Adrenal gland (tissue), 12 donors: ENCODE results near the gene ALB. TPM values are rescaled to one million over a fixed set of nuclear protein-coding genes. Genes with fewer than 3 reads are reported as not detected.

Experiments
- DNase-seq, 7 donors: peaks; one replicate each; pipeline ENCODE4 v3.0.0-alpha.2; 2019 to 2020
- H3K27ac ChIP-seq, 5 donors: fragments of 200-600 bp; sonication (generic) in 4 of 5; 1 replicate in 3 of 5; 2 replicates in 2 of 5; pipeline versions ENCODE4 v1.5.1 to v1.8.0; 2016 to 2020; ENCODE audit warnings: mild to moderate bottlenecking in 1 of 5
- H3K27me3 ChIP-seq: fragments of 200-600 bp; 2 replicates; pipeline ENCODE4 v1.8.0; 2021
- H3K36me3 ChIP-seq, 2 donors: fragments of 200-600 bp; replicated peaks in 1 of 2; 1 replicate in 1 of 2; 2 replicates in 1 of 2; pipeline versions ENCODE4 v1.5.1 to v1.8.0; 2018 to 2022
- H3K4me1 ChIP-seq, 2 donors: fragments of 200-600 bp; replicated peaks in 1 of 2; 1 replicate in 1 of 2; 2 replicates in 1 of 2; pipeline versions ENCODE4 v1.5.1 to v1.8.0; 2018 to 2021
- H3K4me3 ChIP-seq, 4 donors: fragments of 200-600 bp; sonication (generic) in 3 of 4; one replicate each; pipeline ENCODE4 v1.5.1; 2016 to 2018
- H3K9me3 ChIP-seq, 3 donors: fragments of 200-600 bp; sonication (generic) in 1 of 3; replicated peaks in 1 of 3; 1 replicate in 2 of 3; 2 replicates in 1 of 3; pipeline versions ENCODE4 v1.5.1 to v1.8.0; 2016 to 2021
- POLR2A ChIP-seq, 2 donors: fragments of 450-650 bp; IDR thresholded peaks; one replicate each; pipeline ENCODE4 v1.6.1; 2017; ENCODE audit warnings: antibody characterized with exemption in 2 of 2, mild to moderate bottlenecking in 2 of 2, moderate library complexity in 1 of 2
- WGBS, 4 donors: extraction: QIAGEN DNeasy Blood & Tissue Kit in 2 of 4; methylation state at CpG; one replicate each; pipeline versions ENCODE4 v1.1.5 to v1.1.7; 2013 to 2017; 5-methylcytosine and 5-hydroxymethylcytosine counted together
- intact Hi-C, 2 donors: fragments of 100-400 bp; cut with DNase I; formaldehyde crosslinking; loops; one replicate each; pipeline versions ENCODE4 v1.14.1 to v1.15.0; 2022 to 2023
- polyA plus RNA-seq, 3 donors: library from polyadenylated mRNA; stranded (reverse); fragments of 200-250 nt in 2 of 3; fragments of 350-450 nt in 1 of 3; fragmentation: Illumina TruSeq in 1 of 3; extraction: RNeasy Lipid Tissue Mini Kit (QIAGEN cat#74804) in 1 of 3; gene quantifications; one replicate each; pipeline ENCODE4 v1.2.3, GENCODE V29; 2013 to 2014
- total RNA-seq, 9 donors: library from RNA; depleted of rRNA in 4 of 9; stranded (reverse); fragments of >200 nt in 4 of 9; fragments of 120-200 nt in 1 of 9; fragmentation: NEBNext Ultra II Directional in 1 of 9; extraction: Animal tissue kit (Norgen Biotek cat#: 25700) in 1 of 9; gene quantifications; one replicate each; pipeline versions ENCODE4 v1.1.0 to v1.2.4, GENCODE V29; 2013 to 2023
- TF ChIP-seq, protein P1 (sequence below), 6 experiments: fragments of 450-650 bp in 4 of 6; fragments of 200-600 bp in 2 of 6; sonication (generic) in 1 of 6; IDR thresholded peaks; 1 replicate in 5 of 6; 2 replicates in 1 of 6; pipeline versions ENCODE4 v1.5.1 to v1.8.0; 2016 to 2021; ENCODE audit warnings: antibody characterized with exemption in 6 of 6, mild to moderate bottlenecking in 2 of 6, moderate library complexity in 1 of 6
- donor health status: healthy with polysubstance abuse.
- donor health status: Bipolar disorder and iron deficiency.
- donor health status: DM: yes; HTN: yes; CAD: no.
- donor health status: DM: no; HTN: no; CAD: no.
- donor health status: DM: no; HTN: no; CAD: no.
- donor health status: DM: yes; HTN: yes; CAD: no.

Gene ALB
- total and polyA plus RNA-seq, 12 donors, result 0.61 to 38.5 (median 5.3) TPM; not detected in 3

DNA sequence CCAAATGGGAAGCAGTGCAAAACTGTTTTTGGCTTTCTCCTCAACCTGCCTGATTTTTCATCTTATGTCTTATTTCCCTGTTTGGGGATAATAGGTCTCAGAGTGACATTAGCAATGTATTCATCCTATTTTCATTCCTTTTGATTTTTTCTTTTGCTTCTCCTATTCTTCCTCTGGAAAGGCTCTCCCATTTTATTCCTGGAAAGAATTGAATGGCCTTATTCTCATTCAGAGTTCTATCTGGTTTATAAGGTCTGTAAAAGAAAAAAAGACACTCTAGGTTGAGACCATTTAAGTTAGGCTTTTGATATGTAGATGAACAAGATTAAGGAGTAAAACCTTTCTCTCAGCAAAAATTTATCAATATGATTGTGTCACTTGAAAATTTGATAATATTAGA is 27.8 kb upstream of the ALB start:
- Histone ChIP-seq H3K4me1 (no peaks in the 10 kb centered on the region), H3K27me3 (no peaks in the 10 kb centered on the region), H3K9me3 (no peaks in the 10 kb centered on the region), H3K27ac (no peak overlapping the region), H3K4me3 (no peak overlapping the region), H3K36me3 (no peaks in the 10 kb centered on the region)
- TF ChIP-seq, protein P1, sequence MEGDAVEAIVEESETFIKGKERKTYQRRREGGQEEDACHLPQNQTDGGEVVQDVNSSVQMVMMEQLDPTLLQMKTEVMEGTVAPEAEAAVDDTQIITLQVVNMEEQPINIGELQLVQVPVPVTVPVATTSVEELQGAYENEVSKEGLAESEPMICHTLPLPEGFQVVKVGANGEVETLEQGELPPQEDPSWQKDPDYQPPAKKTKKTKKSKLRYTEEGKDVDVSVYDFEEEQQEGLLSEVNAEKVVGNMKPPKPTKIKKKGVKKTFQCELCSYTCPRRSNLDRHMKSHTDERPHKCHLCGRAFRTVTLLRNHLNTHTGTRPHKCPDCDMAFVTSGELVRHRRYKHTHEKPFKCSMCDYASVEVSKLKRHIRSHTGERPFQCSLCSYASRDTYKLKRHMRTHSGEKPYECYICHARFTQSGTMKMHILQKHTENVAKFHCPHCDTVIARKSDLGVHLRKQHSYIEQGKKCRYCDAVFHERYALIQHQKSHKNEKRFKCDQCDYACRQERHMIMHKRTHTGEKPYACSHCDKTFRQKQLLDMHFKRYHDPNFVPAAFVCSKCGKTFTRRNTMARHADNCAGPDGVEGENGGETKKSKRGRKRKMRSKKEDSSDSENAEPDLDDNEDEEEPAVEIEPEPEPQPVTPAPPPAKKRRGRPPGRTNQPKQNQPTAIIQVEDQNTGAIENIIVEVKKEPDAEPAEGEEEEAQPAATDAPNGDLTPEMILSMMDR (IDR thresholded peaks at IDR 0.05), result no peak
- no peak for TF ChIP-seq POLR2A (IDR thresholded peaks at IDR 0.05)
- intact Hi-C loops, result no loop called here
- DNase-seq, result no peak

DNA sequence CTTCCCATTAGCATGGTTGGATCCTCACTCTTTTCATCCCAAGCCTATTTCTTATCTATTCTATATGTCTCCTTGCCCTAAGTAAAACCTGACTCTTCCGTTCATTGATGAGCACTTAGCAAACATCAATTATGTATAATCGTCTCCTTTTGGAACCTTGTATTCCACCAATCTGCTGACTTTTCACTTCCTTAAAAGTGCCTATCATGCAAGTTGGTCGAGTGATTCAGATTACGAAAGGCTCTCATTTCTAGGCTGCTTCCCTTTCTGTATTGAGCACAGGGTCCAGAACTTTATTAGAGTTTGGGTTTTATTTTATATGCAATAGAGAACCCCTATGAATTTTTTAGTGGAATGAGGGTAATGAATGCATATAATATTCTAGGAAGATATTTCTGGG is 27.1 kb upstream of the ALB start:
- no peak overlapping the region for H3K27ac ChIP-seq
- no peaks in the 10 kb centered on the region for H3K27me3 ChIP-seq
- TF ChIP-seq POLR2A (IDR thresholded peaks at IDR 0.05), result no peak
- TF ChIP-seq, protein P1 (IDR thresholded peaks at IDR 0.05), result no peak
- H3K4me3 ChIP-seq, result no peak overlapping the region
- H3K36me3 ChIP-seq, result no peaks in the 10 kb centered on the region
- H3K4me1 ChIP-seq, result no peaks in the 10 kb centered on the region
- 72 to 85% (median 79%) methylated on average over 4 of the region's 4 CpGs for WGBS, 4 donors
- no peaks in the 10 kb centered on the region for H3K9me3 ChIP-seq
- no peak for DNase-seq
- intact Hi-C loops, result no loop called here

DNA sequence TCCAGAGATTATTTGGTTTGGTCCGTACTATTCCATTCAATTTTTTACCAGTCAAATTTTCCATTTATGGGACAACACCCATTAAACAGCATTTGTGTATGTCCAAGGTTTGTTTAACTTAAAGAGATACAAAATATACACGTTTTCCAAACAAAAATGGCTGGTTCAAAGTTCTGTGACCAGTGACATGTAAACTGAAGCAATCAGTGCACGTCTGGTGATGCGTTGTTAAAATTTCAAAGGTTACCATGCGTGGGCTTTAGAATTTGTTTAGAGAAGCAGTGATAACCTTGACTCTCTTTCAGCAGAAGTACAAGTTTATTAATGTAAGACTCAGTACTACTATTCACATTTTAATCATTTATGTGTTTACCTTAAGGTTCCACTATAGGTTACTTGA is 25.2 kb upstream of the ALB start:
- TF ChIP-seq, protein P1 (IDR thresholded peaks at IDR 0.05), result no peak
- TF ChIP-seq POLR2A (IDR thresholded peaks at IDR 0.05), result no peak
- Histone ChIP-seq H3K27ac (no peak overlapping the region), H3K27me3 (no peaks in the 10 kb centered on the region), H3K4me1 (no peaks in the 10 kb centered on the region), H3K4me3 (no peak overlapping the region), H3K36me3 (no peaks in the 10 kb centered on the region), H3K9me3 (no peaks in the 10 kb centered on the region)
- intact Hi-C loops, result no loop called here
- 57 to 63% (median 58%) methylated on average over 5 of the region's 5 CpGs for WGBS, 4 donors
- DNase-seq, result no peak

DNA sequence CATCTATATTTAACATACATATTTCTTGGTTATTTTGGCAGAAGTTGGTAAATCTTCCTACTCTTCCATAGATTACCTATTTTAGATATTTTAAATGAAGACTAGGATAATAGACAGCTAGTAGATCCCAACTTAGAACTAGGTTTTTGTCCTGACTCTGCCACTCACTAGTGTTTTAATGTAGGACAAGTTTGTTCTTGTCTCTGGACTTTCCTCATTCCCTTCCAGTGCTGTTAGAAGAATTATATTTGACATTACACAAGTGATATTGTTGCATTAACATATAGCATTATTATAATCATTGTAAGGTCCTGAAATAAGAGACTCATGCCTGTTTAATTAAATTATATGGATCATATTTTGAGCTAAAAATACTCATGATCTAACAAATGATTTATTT is 24.1 kb upstream of the ALB start:
- Histone ChIP-seq H3K9me3 (no peaks in the 10 kb centered on the region), H3K36me3 (no peaks in the 10 kb centered on the region), H3K4me1 (no peaks in the 10 kb centered on the region), H3K4me3 (no peak overlapping the region), H3K27me3 (no peaks in the 10 kb centered on the region), H3K27ac (no peak overlapping the region)
- no peak for TF ChIP-seq POLR2A (IDR thresholded peaks at IDR 0.05)
- intact Hi-C loops, result no loop called here
- no peak for DNase-seq

DNA sequence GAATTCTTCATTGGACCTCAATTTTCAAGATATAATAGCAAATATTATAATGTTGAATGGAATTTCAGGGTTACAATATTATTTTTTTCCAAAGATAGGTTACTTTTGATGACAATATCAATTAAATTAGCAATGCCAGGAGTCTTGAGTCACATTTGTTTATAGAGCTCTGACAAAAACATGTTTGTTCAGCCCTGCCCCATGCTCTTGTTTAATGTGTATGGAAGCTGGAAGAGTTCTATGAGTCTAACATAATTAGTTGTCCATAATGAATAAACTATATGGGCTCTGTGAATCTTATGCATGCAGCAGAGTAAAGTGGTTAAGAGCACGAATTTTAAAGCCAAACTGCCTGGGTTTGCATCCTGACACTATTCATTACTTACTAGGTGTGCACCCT is 22.9 kb upstream of the ALB start:
- no peaks in the 10 kb centered on the region for H3K36me3 ChIP-seq
- H3K4me1 ChIP-seq, result no peaks in the 10 kb centered on the region
- no peaks in the 10 kb centered on the region for H3K27me3 ChIP-seq
- no peak overlapping the region for H3K27ac ChIP-seq
- WGBS, 4 donors, result 47 to 78% (median 58%) methylated on average over 1 of the region's 1 CpG
- no peaks in the 10 kb centered on the region for H3K9me3 ChIP-seq
- DNase-seq, result no peak
- intact Hi-C loops, result no loop called here
- TF ChIP-seq, protein P1 (IDR thresholded peaks at IDR 0.05), result no peak
- TF ChIP-seq POLR2A (IDR thresholded peaks at IDR 0.05), result no peak
- H3K4me3 ChIP-seq, result no peak overlapping the region
